22Rv1 (cell line): ENCODE measurements around the gene ANO2.

Experiments used
- CTCF ChIP-seq: fragments of 450-650 bp; IDR thresholded peaks from 2 replicates; pipeline ENCODE4 v1.5.1; 2017; ENCODE audit warnings: mild to moderate bottlenecking
- ZFX ChIP-seq: fragments of 450-650 bp; IDR thresholded peaks from 2 replicates; pipeline ENCODE4 v1.6.1; 2017; ENCODE audit warnings: antibody characterized with exemption, borderline replicate concordance

GRCh38 chr12:5581616-5582015 is 363.4 kb downstream of the ANO2 start:
- TF ChIP-seq CTCF (no peak), ZFX (no peak)
